ENCODE measurements around the gene LYRM4. TPM values are rescaled to one million over a fixed set of nuclear protein-coding genes. Genes with fewer than 3 reads are reported as not detected.

The LYRM4 gene
- polyA plus RNA-seq, 1 donor (not counting 4 experiments of a cell fraction or from before 2014, with no cell fraction given) = 41.1 TPM

DNA sequence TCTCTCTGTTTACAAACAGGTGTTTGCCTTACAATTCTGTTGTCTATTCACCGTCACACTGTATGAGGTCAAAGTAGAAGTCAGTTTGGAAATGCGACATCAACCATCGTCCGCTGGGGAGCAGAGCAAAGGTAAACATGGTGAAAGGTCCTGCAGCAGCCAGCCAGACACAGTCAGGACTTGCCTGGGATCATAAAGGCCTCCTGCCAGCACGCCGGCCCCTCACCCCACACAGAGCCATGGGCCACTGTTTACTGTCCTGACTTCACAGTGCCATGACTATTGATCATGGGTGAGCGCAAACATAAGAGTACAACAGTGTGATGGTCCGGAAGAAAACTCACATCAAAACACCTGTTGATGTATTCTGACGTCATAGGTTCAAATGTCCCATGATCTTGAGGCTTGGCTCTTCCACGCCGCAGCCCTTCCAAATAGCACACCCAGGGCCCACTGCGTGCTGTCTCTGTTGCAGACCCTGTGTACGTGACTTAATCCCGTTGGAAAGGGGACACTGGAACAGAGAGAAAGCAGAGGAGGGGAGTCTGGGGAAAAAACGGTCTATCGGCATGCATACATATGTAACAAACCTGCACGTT lies 192.5 kb downstream of the LYRM4 start:
- H3K27ac ChIP-seq (ENCODE audit: control insufficient read depth, insufficient read depth, low read length) = no peak overlapping the region
- no peak overlapping the region for H3K4me3 ChIP-seq (ENCODE audit: control insufficient read depth in 2 of 3, extremely low read depth in 1 of 3, insufficient read depth in 2 of 3, low read depth in 1 of 3, low read length in 3 of 3)
- H2AFZ ChIP-seq (ENCODE audit: control insufficient read depth, low read length) = no peak overlapping the region
- H3K9ac ChIP-seq (ENCODE audit: control insufficient read depth, extremely low read depth, insufficient read depth, low read length) = no peak overlapping the region
- no peaks in the 10 kb centered on the region for H3K9me3 ChIP-seq (ENCODE audit: control insufficient read depth, low read depth, low read length)
- H3K9me1 ChIP-seq (ENCODE audit: control insufficient read depth, extremely low read depth, insufficient read depth, low read length) = no peaks in the 10 kb centered on the region
- dilution Hi-C loops (cut with MboI; ENCODE audit: extremely low pct_ligation_motif_present, low sequenced_read_pairs) = no loop called here
- H3K27me3 ChIP-seq (ENCODE audit: control insufficient read depth, extremely low read depth, insufficient read depth, low read length) = no peaks in the 10 kb centered on the region
- TF ChIP-seq, protein P1, sequence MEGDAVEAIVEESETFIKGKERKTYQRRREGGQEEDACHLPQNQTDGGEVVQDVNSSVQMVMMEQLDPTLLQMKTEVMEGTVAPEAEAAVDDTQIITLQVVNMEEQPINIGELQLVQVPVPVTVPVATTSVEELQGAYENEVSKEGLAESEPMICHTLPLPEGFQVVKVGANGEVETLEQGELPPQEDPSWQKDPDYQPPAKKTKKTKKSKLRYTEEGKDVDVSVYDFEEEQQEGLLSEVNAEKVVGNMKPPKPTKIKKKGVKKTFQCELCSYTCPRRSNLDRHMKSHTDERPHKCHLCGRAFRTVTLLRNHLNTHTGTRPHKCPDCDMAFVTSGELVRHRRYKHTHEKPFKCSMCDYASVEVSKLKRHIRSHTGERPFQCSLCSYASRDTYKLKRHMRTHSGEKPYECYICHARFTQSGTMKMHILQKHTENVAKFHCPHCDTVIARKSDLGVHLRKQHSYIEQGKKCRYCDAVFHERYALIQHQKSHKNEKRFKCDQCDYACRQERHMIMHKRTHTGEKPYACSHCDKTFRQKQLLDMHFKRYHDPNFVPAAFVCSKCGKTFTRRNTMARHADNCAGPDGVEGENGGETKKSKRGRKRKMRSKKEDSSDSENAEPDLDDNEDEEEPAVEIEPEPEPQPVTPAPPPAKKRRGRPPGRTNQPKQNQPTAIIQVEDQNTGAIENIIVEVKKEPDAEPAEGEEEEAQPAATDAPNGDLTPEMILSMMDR (optimal IDR thresholded peaks at IDR 0.05 in 1 of 3, IDR thresholded peaks at IDR 0.05 in 1 of 3, conservative IDR thresholded peaks at IDR 0.05 in 1 of 3; ENCODE audit: extremely low read depth in 1 of 3, insufficient read depth in 2 of 3, low read length in 3 of 3) = no peak
- no peak for TF ChIP-seq EZH2 (IDR thresholded peaks at IDR 0.05; ENCODE audit: low read length)
- no peaks in the 10 kb centered on the region for H3K36me3 ChIP-seq (ENCODE audit: control insufficient read depth in 2 of 2, extremely low read depth in 1 of 2, insufficient read depth in 2 of 2, low read length in 2 of 2)
- H3K4me1 ChIP-seq (ENCODE audit: control insufficient read depth, extremely low read depth, insufficient read depth, low read length) = no peaks in the 10 kb centered on the region
- no peaks in the 10 kb centered on the region for H4K20me1 ChIP-seq (ENCODE audit: control insufficient read depth, extremely low read depth, insufficient read depth, low read length)
- FAIRE-seq (no peak), DNase-seq (ENCODE audit: low read depth, low spot score) (no peak)
- no peaks in the 10 kb centered on the region for H3K79me2 ChIP-seq (ENCODE audit: control insufficient read depth, insufficient read depth, low read length)
- H3K4me2 ChIP-seq (ENCODE audit: control insufficient read depth, extremely low read depth, insufficient read depth, low read depth, low read length) = no peak overlapping the region

DNA sequence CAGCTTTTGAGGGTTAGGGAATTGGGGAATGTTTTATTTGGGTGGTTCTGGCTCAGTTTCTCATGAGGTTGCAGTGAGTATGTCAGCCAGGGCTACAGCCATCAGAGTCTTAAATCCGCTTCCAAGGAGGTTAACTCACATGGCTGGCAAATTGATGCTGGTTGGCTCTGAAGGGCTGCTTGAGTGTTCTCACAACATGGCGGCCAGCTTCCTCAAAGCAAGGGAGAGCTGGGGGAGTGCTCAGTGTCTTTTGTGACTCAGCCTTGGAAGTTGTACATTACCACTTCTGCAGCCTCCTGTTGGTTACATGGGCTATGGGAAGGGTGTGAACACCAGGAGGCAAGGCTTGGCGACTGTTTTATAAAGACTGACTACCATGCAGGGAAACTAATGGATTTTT lies 193.4 kb downstream of the LYRM4 start:
- no peak overlapping the region for H2AFZ ChIP-seq (ENCODE audit: control insufficient read depth, low read length)
- TF ChIP-seq, protein P1 (optimal IDR thresholded peaks at IDR 0.05 in 1 of 3, IDR thresholded peaks at IDR 0.05 in 1 of 3, conservative IDR thresholded peaks at IDR 0.05 in 1 of 3; ENCODE audit: extremely low read depth in 1 of 3, insufficient read depth in 2 of 3, low read length in 3 of 3) = no peak
- no peak for TF ChIP-seq EZH2 (IDR thresholded peaks at IDR 0.05; ENCODE audit: low read length)
- no peaks in the 10 kb centered on the region for H3K4me1 ChIP-seq (ENCODE audit: control insufficient read depth, extremely low read depth, insufficient read depth, low read length)
- H3K36me3 ChIP-seq (ENCODE audit: control insufficient read depth in 2 of 2, extremely low read depth in 1 of 2, insufficient read depth in 2 of 2, low read length in 2 of 2) = no peaks in the 10 kb centered on the region
- H3K27ac ChIP-seq (ENCODE audit: control insufficient read depth, insufficient read depth, low read length) = no peak overlapping the region
- dilution Hi-C loops (cut with MboI; ENCODE audit: extremely low pct_ligation_motif_present, low sequenced_read_pairs) = no loop called here
- no peak overlapping the region for H3K9ac ChIP-seq (ENCODE audit: control insufficient read depth, extremely low read depth, insufficient read depth, low read length)
- FAIRE-seq = no peak
- H3K27me3 ChIP-seq (ENCODE audit: control insufficient read depth, extremely low read depth, insufficient read depth, low read length) = no peaks in the 10 kb centered on the region
- no peak overlapping the region for H3K4me3 ChIP-seq (ENCODE audit: control insufficient read depth in 2 of 3, extremely low read depth in 1 of 3, insufficient read depth in 2 of 3, low read depth in 1 of 3, low read length in 3 of 3)
- DNase-seq (ENCODE audit: low read depth, low spot score) = no peak
- no peaks in the 10 kb centered on the region for H3K9me1 ChIP-seq (ENCODE audit: control insufficient read depth, extremely low read depth, insufficient read depth, low read length)
- no peaks in the 10 kb centered on the region for H4K20me1 ChIP-seq (ENCODE audit: control insufficient read depth, extremely low read depth, insufficient read depth, low read length)
- H3K9me3 ChIP-seq (ENCODE audit: control insufficient read depth, low read depth, low read length) = no peaks in the 10 kb centered on the region
- H3K79me2 ChIP-seq (ENCODE audit: control insufficient read depth, insufficient read depth, low read length) = no peaks in the 10 kb centered on the region
- H3K4me2 ChIP-seq (ENCODE audit: control insufficient read depth, extremely low read depth, insufficient read depth, low read depth, low read length) = no peak overlapping the region
